GM23338 (cell line): Measurements from ENCODE around the gene KCNK16. TPM values are rescaled to one million over a fixed set of nuclear protein-coding genes. Genes with fewer than 3 reads are reported as not detected.

Experiments used
- ATAC-seq: fragments of 200-7000 bp; cut with Tn5 transposase; 3 replicates; pipeline ENCODE4 v1.9.1; 2020
- DNase-seq: peaks from one replicate; pipeline ENCODE4 v3.0.0-alpha.2; 2015; ENCODE audit warnings: low spot score
- H2AFZ ChIP-seq: fragments of 200-600 bp; sonication (generic); 2 replicates; pipeline ENCODE4 v1.8.0; 2016; ENCODE audit warnings: antibody characterized with exemption, mild to moderate bottlenecking, moderate library complexity
- H3F3A ChIP-seq: fragments of 200-600 bp; sonication (generic); replicated peaks from 2 replicates; pipeline ENCODE4 v1.8.0; 2017; ENCODE audit warnings: antibody characterized with exemption, mixed run types, low read depth
- H3K27ac ChIP-seq: fragments of 200-600 bp; sonication (generic); 2 replicates; pipeline ENCODE4 v1.6.1; 2016; ENCODE audit warnings: low read depth
- H3K27me3 ChIP-seq: fragments of 200-600 bp; sonication (generic); 2 replicates; pipeline ENCODE4 v1.8.0; 2016; ENCODE audit warnings: mild to moderate bottlenecking, mixed run types, moderate library complexity; ENCODE audit not compliant: insufficient read depth
- H3K36me3 ChIP-seq: fragments of 200-600 bp; sonication (generic); 2 replicates; pipeline ENCODE4 v1.8.0; 2016; ENCODE audit warnings: mild to moderate bottlenecking; ENCODE audit not compliant: insufficient read depth
- H3K4me1 ChIP-seq: fragments of 200-600 bp; sonication (generic); 2 replicates; pipeline ENCODE4 v1.8.0; 2016; ENCODE audit warnings: mild to moderate bottlenecking, moderate library complexity; ENCODE audit not compliant: insufficient read depth
- H3K4me2 ChIP-seq: fragments of 200-600 bp; sonication (generic); 2 replicates; pipeline ENCODE4 v1.7.1; 2017; ENCODE audit warnings: mixed run types
- H3K4me3 ChIP-seq: fragments of 200-600 bp; sonication (generic); 2 replicates; pipeline ENCODE4 v1.6.1; 2016; ENCODE audit warnings: mixed run types
- H3K79me2 ChIP-seq: fragments of 200-600 bp; sonication (generic); replicated peaks from 2 replicates; pipeline ENCODE4 v1.8.0; 2017; ENCODE audit warnings: mild to moderate bottlenecking; ENCODE audit not compliant: insufficient read depth
- H3K9me2 ChIP-seq: fragments of 200-600 bp; sonication (generic); 2 replicates; pipeline ENCODE4 v1.8.0; 2017; ENCODE audit not compliant: insufficient read depth
- H4K20me1 ChIP-seq: fragments of 200-600 bp; sonication (generic); replicated peaks from 2 replicates; pipeline ENCODE4 v1.8.0; 2017; ENCODE audit warnings: mild to moderate bottlenecking; ENCODE audit not compliant: insufficient read depth
- H3K27ac Mint-ChIP-seq: 2 replicates; pipeline ENCODE4 v1.8.0; 2020; ENCODE audit warnings: inconsistent platforms, mild to moderate bottlenecking, moderate library complexity, mixed read lengths
- H3K27me3 Mint-ChIP-seq: 3 replicates; pipeline ENCODE4 v1.8.0; 2022; ENCODE audit warnings: low read depth, mild to moderate bottlenecking, moderate library complexity, mixed read lengths, inconsistent platforms; ENCODE audit not compliant: insufficient read depth, poor library complexity
- H3K36me3 Mint-ChIP-seq: 3 replicates; pipeline ENCODE4 v1.8.0; 2021; ENCODE audit warnings: low read depth, mild to moderate bottlenecking, inconsistent platforms, moderate library complexity, mixed read lengths
- H3K4me1 Mint-ChIP-seq: 3 replicates; pipeline ENCODE4 v1.8.0; 2020; ENCODE audit warnings: mild to moderate bottlenecking, inconsistent platforms, mixed read lengths
- H3K4me3 Mint-ChIP-seq: 3 replicates; pipeline ENCODE4 v1.8.0; 2021; ENCODE audit warnings: moderate library complexity, mild to moderate bottlenecking, inconsistent platforms, mixed read lengths
- H3K9me3 Mint-ChIP-seq: 3 replicates; pipeline ENCODE4 v1.8.0; 2020; ENCODE audit warnings: moderate library complexity, mild to moderate bottlenecking, inconsistent platforms, mixed read lengths
- EZH2phosphoT487 ChIP-seq: fragments of 200-600 bp; sonication (generic); IDR thresholded peaks from one replicate; pipeline ENCODE4 v1.8.1; 2018; ENCODE audit warnings: antibody characterized with exemption; ENCODE audit not compliant: unreplicated experiment
- NANOG ChIP-seq: IDR thresholded peaks from 2 replicates; pipeline ENCODE4 v1.6.1; 2016; ENCODE audit warnings: antibody characterized with exemption, borderline replicate concordance
- REST ChIP-seq: IDR thresholded peaks from one replicate; pipeline ENCODE4 v1.6.1; 2018; ENCODE audit warnings: antibody characterized with exemption; ENCODE audit not compliant: unreplicated experiment
- ZNF462 ChIP-seq: fragments of 250-450 bp; sonication (Bioruptor Pico); IDR thresholded peaks from 2 replicates; pipeline ENCODE4 v1.5.0; 2020; ENCODE audit warnings: mild to moderate bottlenecking, moderate library complexity
- polyA plus RNA-seq: library from polyadenylated mRNA; unstranded; fragments of >200 nt; fragmentation: Nextera tagmentation; extraction: Ambion mirVana; gene quantifications from 2 replicates; pipeline ENCODE4 v1.2.1, GENCODE V29; 2016
- total RNA-seq: library from RNA; depleted of rRNA; stranded (reverse); fragments of >200 nt; shearing (Covaris generic); gene quantifications from 2 replicates; pipeline ENCODE4 v1.2.3, GENCODE V29; 2014

The KCNK16 gene
- total and polyA plus RNA-seq, 2 experiments from 2014 or later = not detected

- TF ChIP-seq ZNF462 (no peak), NANOG (no peak)
Observed at GRCh38 chr6:39280247-39280731, 42.2 kb downstream of the KCNK16 start (continued).

GRCh38 chr6:39279539-39279938, 43.0 kb downstream of the KCNK16 start:
- H3K4me3 Mint-ChIP-seq = no peak overlapping the region
- H3K4me1 Mint-ChIP-seq = peaks cover 12% of the 10 kb centered on the region
- H3K27me3 ChIP-seq = no peaks in the 10 kb centered on the region
- H2AFZ ChIP-seq = no peak overlapping the region
- H4K20me1 ChIP-seq = no peaks in the 10 kb centered on the region
- no peaks in the 10 kb centered on the region; the same call in none of the 2 replicates for H3K9me2 ChIP-seq
- H3K36me3 ChIP-seq = no peaks in the 10 kb centered on the region
- H3K4me2 ChIP-seq = no peak overlapping the region
- no peak overlapping the region for H3K4me3 ChIP-seq
- H3K4me1 ChIP-seq = no peaks in the 10 kb centered on the region
- no peaks in the 10 kb centered on the region for H3K36me3 Mint-ChIP-seq
- H3K79me2 ChIP-seq = no peaks in the 10 kb centered on the region
- no peak overlapping the region for H3K27ac ChIP-seq
- peaks cover 10% of the 10 kb centered on the region for H3K27me3 Mint-ChIP-seq
- H3K27ac Mint-ChIP-seq = no peak overlapping the region
- no peak for ATAC-seq
- H3F3A ChIP-seq = no peaks in the 10 kb centered on the region
- no peak for DNase-seq
- H3K9me3 Mint-ChIP-seq = no peaks in the 10 kb centered on the region; the same call in 2 of the 3 replicates
- TF ChIP-seq REST = no peak
- no peak for TF ChIP-seq EZH2phosphoT487
- TF ChIP-seq NANOG = no peak
- TF ChIP-seq ZNF462 = no peak
